ENCODE data around the gene ACAP3. TPM values are rescaled to one million over a fixed set of nuclear protein-coding genes. Genes with fewer than 3 reads are reported as not detected.

The ACAP3 gene
- total and polyA plus RNA-seq, 10 of the 15 experiments (the other 5 are each of a cell fraction or from before 2014, with no cell fraction given) = 0.05 to 34.2 (median 7.1) TPM

GRCh38 chr1:1273209-1273511 lies 34.6 kb downstream of the ACAP3 start (continued):
- TF ChIP-seq REST (IDR thresholded peaks at IDR 0.05; ENCODE audit: low read depth, low read length) = no peak
- TF ChIP-seq MXI1 (IDR thresholded peaks at IDR 0.05; ENCODE audit: low read depth, low read length) = no peak
- no peak for TF ChIP-seq CREM (IDR thresholded peaks at IDR 0.05; ENCODE audit: low read depth)
- no peak for TF ChIP-seq E4F1 (IDR thresholded peaks at IDR 0.05; ENCODE audit: borderline replicate concordance, partially characterized antibody)
- TF ChIP-seq TCF12 (IDR thresholded peaks at IDR 0.05; ENCODE audit: low read depth, low read length) = no peak
- no peak for TF ChIP-seq PML (IDR thresholded peaks at IDR 0.05; ENCODE audit: low read length)
- TF ChIP-seq USF1 (IDR thresholded peaks at IDR 0.05; ENCODE audit: borderline replicate concordance, extremely low read length, insufficient read depth, low read depth, low read length) = no peak
- no peak for TF ChIP-seq BCL11A (IDR thresholded peaks at IDR 0.05; ENCODE audit: low read depth, low read length)
- TF ChIP-seq NFYB (IDR thresholded peaks at IDR 0.05; ENCODE audit: insufficient read depth, low read depth, low read length) = no peak
- no peak for TF ChIP-seq LARP7 (IDR thresholded peaks at IDR 0.05)
- no peak for TF ChIP-seq NR2C1 (IDR thresholded peaks at IDR 0.05)
- no peak for TF ChIP-seq HDAC6 (IDR thresholded peaks at IDR 0.05; ENCODE audit: unreplicated experiment)
- no peak for TF ChIP-seq CHD2 (IDR thresholded peaks at IDR 0.05; ENCODE audit: borderline replicate concordance, low read depth, low read length)
